Stomach smooth muscle (tissue), 2 donors: ENCODE results near the gene AQP12A.

Source experiments
- H3K27ac ChIP-seq: one replicate; pipeline ENCODE4 v1.7.0; 2013; ENCODE audit warnings: mild to moderate bottlenecking, low read length, inconsistent platforms
- H3K27me3 ChIP-seq, 2 donors: one replicate each; pipeline ENCODE4 v1.7.0; 2013; ENCODE audit warnings: low read length in 2 of 2; ENCODE audit not compliant: insufficient read depth in 2 of 2, control insufficient read depth in 1 of 2
- H3K36me3 ChIP-seq, 2 donors: one replicate each; pipeline ENCODE4 v1.7.0; 2013; ENCODE audit warnings: low read length in 2 of 2; ENCODE audit not compliant: control insufficient read depth in 2 of 2, insufficient read depth in 2 of 2
- H3K4me1 ChIP-seq: one replicate; pipeline ENCODE4 v1.7.0; 2013; ENCODE audit warnings: low read length; ENCODE audit not compliant: control insufficient read depth, insufficient read depth
- H3K4me3 ChIP-seq, 2 donors: one replicate each; pipeline ENCODE4 v1.7.0; 2013; ENCODE audit warnings: low read length in 2 of 2
- H3K9ac ChIP-seq, 2 donors: one replicate each; pipeline ENCODE4 v1.7.0; 2013; ENCODE audit warnings: low read length in 2 of 2, mild to moderate bottlenecking in 1 of 2
- H3K9me3 ChIP-seq, 2 donors: one replicate each; pipeline ENCODE4 v1.7.0; 2013; ENCODE audit warnings: low read length in 2 of 2; ENCODE audit not compliant: control insufficient read depth in 2 of 2
- donor health status: healthy.
- donor health status: Pancreatic carcinoma.

The AQP12A gene

GRCh38 chr2:240712121-240712520 lies 20.5 kb downstream of the AQP12A start:
- Histone ChIP-seq H3K27ac (no peak overlapping the region), H3K4me3 (no peak overlapping the region)

GRCh38 chr2:240713071-240713927 lies 21.6 kb downstream of the AQP12A start:
- Histone ChIP-seq H3K36me3 (no peaks in the 10 kb centered on the region), H3K4me3 (no peak overlapping the region)

More at GRCh38 chr2:240712121-240712520, 20.5 kb downstream of the AQP12A start:
- no peak overlapping the region for H3K9ac ChIP-seq
- H3K27me3 ChIP-seq: peaks cover 5 to 9% of the 10 kb centered on the region in 2 donors
- no peaks in the 10 kb centered on the region for H3K9me3 ChIP-seq
- no peaks in the 10 kb centered on the region for H3K4me1 ChIP-seq
- no peaks in the 10 kb centered on the region for H3K36me3 ChIP-seq

GRCh38 chr2:240713928-240714746 lies 22.5 kb downstream of the AQP12A start:
- H3K9ac ChIP-seq: no peak overlapping the region
- no peaks in the 10 kb centered on the region for H3K9me3 ChIP-seq
- H3K4me3 ChIP-seq: no peak overlapping the region
- H3K36me3 ChIP-seq: no peaks in the 10 kb centered on the region
- H3K4me1 ChIP-seq: no peaks in the 10 kb centered on the region
- no peak overlapping the region for H3K27ac ChIP-seq
- H3K27me3 ChIP-seq: peaks cover 0 to 3% of the 10 kb centered on the region in 2 donors

More at GRCh38 chr2:240713071-240713927, 21.6 kb downstream of the AQP12A start:
- H3K9ac ChIP-seq: no peak overlapping the region
- no peaks in the 10 kb centered on the region for H3K4me1 ChIP-seq
- no peaks in the 10 kb centered on the region for H3K9me3 ChIP-seq
- peaks cover 0 to 3% of the 10 kb centered on the region in 2 donors for H3K27me3 ChIP-seq
- no peak overlapping the region for H3K27ac ChIP-seq

DNA sequence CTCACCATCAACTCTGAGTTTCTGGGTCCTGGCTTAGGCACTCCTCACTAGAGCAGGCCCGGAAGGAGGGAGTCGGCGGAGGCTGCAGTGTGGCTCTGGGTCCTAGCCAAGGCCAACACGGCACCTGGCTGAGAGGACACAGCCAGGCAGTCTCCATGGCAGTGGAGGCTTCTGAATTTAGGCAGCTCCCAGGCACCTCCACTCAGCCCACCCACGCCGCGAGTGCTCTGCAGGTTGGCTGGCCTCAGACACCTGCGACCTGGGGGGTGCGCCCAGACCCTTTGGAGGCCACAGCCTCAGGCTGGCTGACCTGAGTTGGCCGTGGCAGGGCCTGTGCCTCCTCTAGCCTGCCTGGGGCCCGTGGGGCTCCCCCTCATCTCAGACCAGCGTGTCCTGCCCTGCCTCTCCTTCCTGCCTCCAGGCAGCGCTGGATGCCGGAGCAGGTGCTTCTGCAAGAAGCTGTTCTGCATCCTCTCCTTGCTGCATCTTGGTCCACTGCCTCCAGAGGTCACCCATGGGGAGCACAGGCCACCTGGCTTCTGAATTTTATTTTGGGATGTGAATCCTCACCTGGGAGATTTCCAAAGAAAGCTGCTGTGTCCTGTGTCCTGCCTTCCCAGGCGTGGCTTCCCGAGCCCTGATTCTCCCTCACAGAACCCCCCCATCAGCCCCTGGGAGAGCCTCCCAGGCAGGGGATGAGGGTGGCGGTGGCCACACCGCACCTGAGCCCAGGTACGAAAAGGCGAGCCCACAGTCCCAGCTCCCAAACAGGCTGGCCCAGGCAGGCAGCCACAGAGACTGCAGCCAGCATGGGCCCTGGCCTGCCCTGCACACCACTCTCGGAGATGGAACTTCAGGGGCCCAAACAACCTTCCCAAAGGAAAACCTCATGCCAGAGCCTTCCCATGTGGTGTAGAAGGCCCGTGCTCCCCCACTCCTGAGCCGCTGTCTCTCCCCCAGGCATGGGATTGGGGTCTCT lies 23.4 kb downstream of the AQP12A start:
- no peaks in the 10 kb centered on the region for H3K36me3 ChIP-seq
- no peaks in the 10 kb centered on the region for H3K27me3 ChIP-seq
- no peak overlapping the region for H3K27ac ChIP-seq
- no peak overlapping the region for H3K4me3 ChIP-seq
- no peaks in the 10 kb centered on the region for H3K9me3 ChIP-seq
- no peak overlapping the region for H3K9ac ChIP-seq
- H3K4me1 ChIP-seq: no peaks in the 10 kb centered on the region

DNA sequence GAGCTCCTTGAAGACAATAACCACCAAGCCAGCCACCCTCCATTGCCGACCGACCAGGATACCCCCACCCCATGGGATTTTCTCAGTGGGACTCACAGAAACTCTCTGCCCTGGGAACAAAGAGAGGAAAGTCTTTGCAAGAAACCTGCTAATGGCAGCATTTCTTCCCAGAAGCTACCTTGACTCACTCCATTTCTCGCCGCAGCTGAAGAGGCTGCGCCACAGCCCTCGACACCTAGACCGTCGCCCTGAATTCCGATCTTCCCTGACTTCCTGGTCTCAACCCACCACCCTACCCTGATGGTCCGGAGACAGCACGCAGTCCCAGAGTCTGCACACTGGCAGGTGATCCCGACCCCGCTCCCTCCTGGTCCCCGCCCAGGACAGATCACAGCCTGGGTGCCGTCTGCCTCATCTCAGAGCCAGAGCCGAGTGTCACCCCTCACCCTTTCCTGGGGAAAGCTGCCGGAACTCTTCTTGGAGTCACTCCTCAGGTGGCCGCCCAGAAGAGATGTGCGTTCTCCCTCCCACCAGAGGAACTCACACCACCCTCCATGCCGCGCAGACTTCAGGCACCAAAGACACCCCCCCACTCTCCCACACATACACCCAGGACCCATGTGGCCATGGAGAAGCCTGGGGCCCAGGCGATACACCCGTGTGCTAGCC lies 24.6 kb downstream of the AQP12A start:
- H3K9me3 ChIP-seq: no peaks in the 10 kb centered on the region
- H3K4me3 ChIP-seq: no peak overlapping the region
- no peak overlapping the region for H3K27ac ChIP-seq
- H3K4me1 ChIP-seq: no peaks in the 10 kb centered on the region
- no peaks in the 10 kb centered on the region for H3K27me3 ChIP-seq
- no peaks in the 10 kb centered on the region for H3K36me3 ChIP-seq
- no peak overlapping the region for H3K9ac ChIP-seq

DNA sequence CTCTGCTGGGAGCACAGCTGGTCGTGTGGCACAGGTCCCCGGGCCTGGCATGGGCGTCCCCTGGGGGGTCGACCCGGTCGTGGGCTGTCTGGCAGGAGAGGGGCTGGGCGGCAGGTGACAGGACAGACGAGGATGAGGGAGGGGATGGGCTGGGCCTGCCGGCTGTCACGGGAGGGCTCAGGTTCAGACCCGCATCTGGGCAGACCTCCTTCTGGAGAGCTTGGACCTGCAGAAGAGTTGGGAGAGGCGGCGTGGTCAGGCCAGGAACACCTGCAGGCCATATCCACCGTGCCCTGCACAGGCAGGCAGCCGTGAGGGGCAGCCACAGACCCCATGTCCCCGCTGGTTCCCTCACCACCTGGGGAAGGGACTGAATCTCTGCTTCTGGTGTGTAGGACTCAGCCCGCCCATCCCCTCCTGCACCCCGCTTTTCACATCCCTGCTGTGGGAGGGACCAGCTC lies 25.5 kb downstream of the AQP12A start:
- H3K4me1 ChIP-seq: no peaks in the 10 kb centered on the region
- H3K27me3 ChIP-seq: no peaks in the 10 kb centered on the region
- no peaks in the 10 kb centered on the region for H3K36me3 ChIP-seq
- H3K9me3 ChIP-seq: no peaks in the 10 kb centered on the region
- no peak overlapping the region for H3K9ac ChIP-seq
- no peak overlapping the region for H3K27ac ChIP-seq
- no peak overlapping the region for H3K4me3 ChIP-seq

DNA sequence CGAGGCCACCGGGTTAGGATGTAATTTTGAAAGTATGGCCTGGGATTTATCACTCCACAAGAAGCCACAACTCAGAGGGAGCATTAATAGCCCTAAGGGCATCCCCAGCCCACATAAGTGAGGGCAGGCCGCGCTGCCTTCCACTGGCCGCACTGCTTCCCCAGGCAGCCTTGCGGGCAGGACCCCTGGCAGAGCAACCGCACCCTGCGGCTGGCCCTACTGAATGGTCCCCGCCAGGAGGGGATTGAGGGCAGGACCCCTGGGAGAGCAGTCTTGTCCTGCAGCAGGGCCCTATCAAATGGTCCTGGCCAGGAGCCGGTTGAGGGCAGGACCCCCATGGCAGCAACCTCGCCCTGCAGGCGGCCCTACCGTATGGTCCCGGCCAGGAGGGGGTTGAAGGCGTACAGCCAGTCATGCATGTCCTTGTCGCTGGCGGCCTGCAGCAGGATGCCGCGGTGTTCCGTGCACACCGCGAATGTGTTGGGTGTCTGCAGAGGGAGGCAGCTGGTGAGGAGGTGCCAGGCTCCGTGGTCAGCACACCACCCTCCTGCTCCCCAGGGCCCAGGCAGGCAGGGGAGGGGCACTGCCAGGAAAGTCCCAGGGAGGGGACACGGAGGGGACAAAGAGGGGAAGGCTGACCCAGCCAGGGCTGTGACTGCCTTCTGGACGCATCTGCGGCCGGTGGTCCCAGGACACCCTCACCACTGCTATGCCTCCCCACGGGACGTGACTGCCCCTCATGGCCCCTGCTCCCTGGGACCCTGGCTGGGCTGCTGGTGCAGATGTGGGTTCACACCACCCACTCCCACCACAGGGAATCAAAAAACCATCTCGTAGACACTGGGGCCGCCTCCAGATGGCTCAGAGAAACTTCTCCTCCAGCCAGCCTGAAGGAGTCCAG lies 26.3 kb downstream of the AQP12A start:
- no peaks in the 10 kb centered on the region for H3K36me3 ChIP-seq
- H3K9ac ChIP-seq: no peak overlapping the region
- no peaks in the 10 kb centered on the region for H3K4me1 ChIP-seq
- no peak overlapping the region for H3K27ac ChIP-seq
- H3K4me3 ChIP-seq: no peak overlapping the region
- H3K27me3 ChIP-seq: no peaks in the 10 kb centered on the region
- no peaks in the 10 kb centered on the region for H3K9me3 ChIP-seq

GRCh38 chr2:240718896-240719490 lies 27.3 kb downstream of the AQP12A start:
- Histone ChIP-seq H3K9me3 (no peaks in the 10 kb centered on the region), H3K4me1 (no peaks in the 10 kb centered on the region), H3K9ac (no peak overlapping the region), H3K27me3 (no peaks in the 10 kb centered on the region), H3K4me3 (no peak overlapping the region), H3K27ac (no peak overlapping the region), H3K36me3 (no peaks in the 10 kb centered on the region)
